ENCODE measurements around the gene PGC. TPM values are rescaled to one million over a fixed set of nuclear protein-coding genes. Genes with fewer than 3 reads are reported as not detected.

PGC gene
- total RNA-seq = not detected in 2 replicates

DNA sequence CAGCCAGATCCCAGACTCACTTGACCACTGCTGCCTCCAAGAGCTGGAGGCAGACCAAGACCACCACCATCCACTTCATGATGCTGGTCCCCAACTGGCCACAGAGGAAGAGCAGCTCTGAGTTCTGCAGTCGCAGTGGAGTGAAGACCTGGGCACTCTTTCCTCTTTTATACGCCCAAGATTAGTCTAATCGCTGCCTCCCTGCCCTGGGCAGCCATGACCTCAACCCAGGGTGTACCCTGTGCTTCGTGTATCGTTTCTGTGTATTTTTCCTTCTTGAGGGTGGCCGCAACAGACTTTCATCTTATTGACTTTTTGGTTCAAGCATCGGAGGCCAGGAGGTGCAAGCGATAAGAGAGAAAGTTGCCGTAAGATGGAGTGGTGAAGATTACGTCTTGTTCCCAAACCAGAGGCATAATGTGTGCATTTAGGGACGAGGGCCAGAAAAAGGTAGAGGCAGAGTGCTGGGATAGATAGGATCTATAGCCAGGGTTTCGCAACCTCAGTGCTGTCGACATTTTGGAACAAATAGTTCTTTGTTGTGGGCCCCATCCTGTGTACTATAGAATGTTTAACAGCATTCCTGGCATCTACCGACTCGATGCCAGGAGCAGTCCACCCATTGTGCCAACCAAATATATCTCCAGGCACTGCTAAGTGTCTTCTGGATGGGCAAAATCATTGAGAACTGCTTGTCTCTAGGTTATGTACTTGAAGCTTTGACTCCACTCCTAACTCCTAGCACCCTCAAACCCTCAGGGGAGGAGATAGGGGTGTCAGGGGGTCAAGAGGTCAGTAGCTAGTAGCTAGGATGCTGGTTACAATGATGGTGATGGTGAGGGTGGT, at the start of gene PGC:
PGC (minus strand) TSS at position 142 of the 846 bp plus-strand sequence; CDS start at position 79, 63 bp downstream.

DNA sequence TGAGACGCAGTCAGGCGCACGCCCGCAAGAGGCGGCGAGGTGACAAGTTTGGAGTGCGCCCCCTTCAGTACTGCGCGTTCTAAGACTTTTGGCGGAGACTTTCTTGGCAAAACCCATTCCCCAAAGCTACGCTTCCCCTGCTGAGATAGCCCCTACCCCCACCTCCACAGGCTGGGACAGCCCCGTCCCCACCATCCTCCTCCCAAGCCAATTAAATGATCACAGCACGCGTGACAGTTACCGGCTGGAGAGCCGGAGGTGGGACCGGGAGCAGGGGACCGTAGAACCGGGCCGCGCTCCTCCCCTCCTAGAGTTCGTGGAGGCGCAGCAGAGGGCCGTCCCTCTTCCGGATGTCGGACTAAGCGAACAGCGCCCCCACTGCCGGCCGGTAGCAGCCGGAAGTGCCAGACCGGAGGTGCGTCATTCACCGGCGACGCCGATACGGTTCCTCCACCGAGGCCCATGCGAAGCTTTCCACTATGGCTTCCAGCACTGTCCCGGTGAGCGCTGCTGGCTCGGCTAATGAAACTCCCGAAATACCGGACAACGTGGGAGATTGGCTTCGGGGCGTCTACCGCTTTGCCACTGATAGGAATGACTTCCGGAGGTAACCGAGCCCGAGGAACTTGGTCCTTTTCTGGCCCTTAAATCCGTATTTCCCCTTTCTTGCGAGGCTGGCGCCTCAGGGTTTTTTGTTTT, 40.2 kb upstream of the PGC start, which contains the start of gene TOMM6:
TOMM6 (plus strand) TSS at position 476 of the 699 bp plus-strand sequence; CDS start at position 480, 4 bp downstream.

DNA sequence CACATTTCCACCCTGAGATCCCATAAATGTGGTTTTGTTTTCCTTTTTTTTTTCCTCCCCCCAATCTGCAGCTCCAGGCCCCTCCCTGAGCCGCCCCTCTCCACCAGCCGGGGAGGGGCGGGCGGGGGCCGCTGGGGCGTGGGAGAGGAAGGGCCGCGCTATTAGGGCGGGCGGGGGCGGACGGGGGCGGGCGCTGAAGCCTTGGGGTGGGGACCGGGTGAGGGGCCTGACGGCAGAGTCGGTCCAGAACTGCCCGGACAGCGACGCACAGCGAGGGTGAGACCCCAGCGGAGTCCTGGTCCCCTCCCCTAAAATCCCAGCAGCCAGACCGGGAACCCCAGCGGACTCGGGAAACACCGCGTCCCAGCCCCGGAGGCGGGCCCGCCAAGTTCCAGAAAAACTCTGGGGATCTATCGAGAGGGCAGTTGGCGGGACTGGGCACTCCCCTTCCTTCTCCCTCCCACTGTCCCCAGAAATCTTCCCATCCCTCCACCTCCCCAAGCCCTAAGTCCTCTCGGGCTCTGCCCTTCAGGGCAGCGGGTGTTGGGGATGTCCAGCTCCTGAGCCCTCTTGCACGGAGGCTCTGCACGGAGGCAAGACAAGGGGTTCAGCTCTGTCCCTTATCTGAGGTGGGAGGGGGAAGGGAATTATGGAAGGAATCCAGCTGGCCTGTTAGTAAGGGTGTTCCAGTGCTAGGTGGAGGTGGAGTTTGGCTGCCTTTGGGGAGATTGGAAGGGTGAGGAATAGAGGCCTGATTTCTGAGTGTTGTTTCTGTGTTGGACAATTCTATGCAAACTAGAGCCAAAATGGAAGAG, 33.6 kb upstream of the PGC start, which contains the start of gene PRICKLE4:
PRICKLE4 (plus strand) TSS at position 232 of the 815 bp plus-strand sequence. CDS start 2,692 bp downstream, outside the sequence.

DNA sequence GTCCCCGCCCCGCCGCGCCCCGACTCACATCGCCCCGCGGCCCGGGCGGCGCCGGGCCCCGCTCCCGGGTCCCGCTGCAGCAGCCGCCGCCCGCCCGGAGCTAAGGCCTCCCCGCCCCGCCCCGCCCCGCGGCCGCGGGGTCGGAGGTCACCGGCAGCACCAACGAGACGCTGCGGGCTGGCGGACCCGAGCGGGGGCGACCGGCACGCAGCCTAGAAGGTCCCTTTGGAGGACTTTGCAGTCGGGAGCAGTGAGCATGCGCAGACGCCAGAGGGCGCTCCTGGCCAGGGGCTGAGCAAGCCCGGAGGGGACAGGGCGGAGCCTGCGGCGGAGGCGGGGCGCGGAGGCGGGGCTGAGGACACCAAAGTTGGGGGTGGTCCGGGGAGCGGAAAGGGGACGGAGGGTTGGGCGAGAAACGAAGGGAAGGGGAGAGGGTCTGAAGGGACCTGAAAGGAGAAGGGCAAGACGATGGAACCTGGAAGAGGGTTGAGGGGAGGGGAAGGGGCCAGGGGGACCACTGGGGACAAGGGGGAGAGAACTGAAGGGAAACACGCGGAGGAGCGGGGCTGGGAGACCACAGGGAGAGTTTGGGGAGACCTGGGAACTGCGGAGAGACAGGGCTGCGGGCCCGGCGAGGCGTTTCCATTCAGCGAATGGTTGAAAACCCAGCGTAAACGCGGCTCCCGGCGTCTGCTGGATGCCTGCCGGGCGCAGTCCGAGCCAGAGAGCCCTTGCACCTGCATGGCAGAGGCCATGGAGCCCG, 32.8 kb upstream of the PGC start, which contains the start of gene FRS3:
FRS3 (minus strand) TSS at position 113 of the 763 bp plus-strand sequence. CDS start 2,913 bp downstream, outside the sequence.

DNA sequence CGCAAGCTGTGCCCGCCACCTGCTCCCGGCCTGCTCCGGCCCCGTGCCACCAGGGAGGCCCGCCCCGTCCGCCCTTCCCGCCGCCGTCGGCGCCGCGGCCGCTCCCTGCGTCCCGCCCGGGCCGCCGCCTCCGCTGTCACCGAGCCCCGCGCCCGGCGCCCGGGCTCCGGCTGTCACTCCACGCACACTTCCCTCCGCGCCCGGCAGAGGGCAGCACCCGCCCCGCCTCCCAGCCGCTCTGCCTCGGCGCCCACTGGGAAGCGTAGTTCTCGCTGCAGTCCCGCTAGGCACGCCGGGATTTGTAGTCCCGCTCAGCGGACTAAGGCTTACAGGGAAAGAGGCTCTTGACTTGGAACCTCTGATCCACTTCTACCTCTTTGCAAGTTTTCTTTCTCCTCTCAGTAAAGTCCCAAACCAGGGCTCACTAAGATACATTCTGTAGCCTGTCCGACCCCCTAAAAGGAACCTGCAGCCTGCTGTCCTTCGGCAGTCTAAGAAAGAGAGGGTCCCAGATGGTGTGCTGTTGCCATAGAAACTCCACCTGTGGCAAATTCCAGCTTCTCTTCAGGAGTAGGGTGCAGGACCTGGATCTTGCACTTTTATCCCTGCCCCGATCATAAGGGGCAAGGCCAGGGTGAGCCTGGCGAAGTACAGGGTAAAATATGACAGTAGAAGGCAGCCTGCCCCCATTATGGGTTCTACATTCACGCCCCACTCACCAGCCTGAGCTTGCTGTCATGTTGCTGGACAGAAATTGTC, 11.6 kb downstream of the PGC start, which contains the start of gene TFEB:
TFEB (minus strand) TSS at position 182 of the 759 bp plus-strand sequence. CDS start 44,395 bp downstream, outside the sequence.

Other genes with a start within 250 kb of the PGC start
- 21.2 and 33.6 TPM in 2 replicates for gene FOXP4, start 201.0 kb downstream of the PGC start, total RNA-seq
- gene MDFI, start 108.9 kb downstream of the PGC start, total RNA-seq = 22.8 and 47.9 TPM in 2 replicates
- gene TFEB, start 11.8 kb downstream of the PGC start, total RNA-seq = 7.8 and 13.8 TPM in 2 replicates
- gene FRS3, start 32.5 kb upstream of the PGC start, total RNA-seq = 2.3 and 3.7 TPM in 2 replicates
- gene PRICKLE4, start 33.4 kb upstream of the PGC start, total RNA-seq = 0.65 and 1.3 TPM in 2 replicates
- 140 and 253 TPM in 2 replicates for gene TOMM6, start 40.3 kb upstream of the PGC start, total RNA-seq
- 0.81 and 1.9 TPM in 2 replicates for gene USP49, start 148.0 kb upstream of the PGC start, total RNA-seq
- gene MED20, start 173.7 kb upstream of the PGC start, total RNA-seq = 19.9 and 26.2 TPM in 2 replicates
- 14.1 and 19.9 TPM in 2 replicates for gene BYSL, start 174.1 kb upstream of the PGC start, total RNA-seq
- gene CCND3, start 194.4 kb upstream of the PGC start, total RNA-seq = 69.3 and 121 TPM in 2 replicates

Data from mesangial cell (primary cell).